Upper lobe of left lung (tissue), 6 donors: ENCODE results near the gene IL17RD. TPM values are rescaled to one million over a fixed set of nuclear protein-coding genes. Genes with fewer than 3 reads are reported as not detected.
A peak's percentile ranks its signal among the peaks of the same experiment; 100 is the strongest.

Experiments
- ATAC-seq, 2 donors: fragments of 200-7000 bp; cut with Tn5 transposase; one replicate each; pipeline ENCODE4 v1.9.1; 2022; ENCODE audit warnings: mild to moderate bottlenecking in 2 of 2, moderate library complexity in 2 of 2; ENCODE audit not compliant: low FRiP score in 2 of 2
- DNase-seq, 2 donors: peaks; one replicate each; pipeline ENCODE4 v3.0.0-alpha.2; 2019 to 2020
- H3K27ac ChIP-seq, 4 donors: fragments of 200-600 bp; sonication (generic); one replicate each; pipeline ENCODE4 v1.5.1; 2016 to 2019
- H3K27me3 ChIP-seq, 4 donors: fragments of 200-600 bp; sonication (generic); one replicate each; pipeline ENCODE4 v1.5.1; 2017 to 2019
- H3K36me3 ChIP-seq, 4 donors: fragments of 200-600 bp; sonication (generic); one replicate each; pipeline ENCODE4 v1.5.1; 2016 to 2019
- H3K4me1 ChIP-seq, 4 donors: fragments of 200-600 bp; sonication (generic); one replicate each; pipeline ENCODE4 v1.5.1; 2018 to 2019
- H3K4me3 ChIP-seq, 4 donors: fragments of 200-600 bp; sonication (generic); one replicate each; pipeline ENCODE4 v1.5.1; 2017 to 2019; ENCODE audit warnings: mild to moderate bottlenecking in 2 of 4, moderate library complexity in 1 of 4
- H3K9me3 ChIP-seq, 4 donors: fragments of 200-600 bp; sonication (generic); one replicate each; pipeline ENCODE4 v1.5.1; 2018 to 2019
- EP300 ChIP-seq, 4 donors: sonication (generic); formaldehyde crosslinking; IDR thresholded peaks; one replicate each; pipeline ENCODE4 v1.5.1; 2017; ENCODE audit warnings: antibody characterized with exemption in 4 of 4, control low read depth in 2 of 4
- POLR2A ChIP-seq, 4 donors: fragments of 450-650 bp; IDR thresholded peaks; one replicate each; pipeline ENCODE4 v1.5.1; 2016 to 2017; ENCODE audit warnings: antibody characterized with exemption in 4 of 4, mild to moderate bottlenecking in 2 of 4
- POLR2AphosphoS5 ChIP-seq, 2 donors: sonication (generic); formaldehyde crosslinking; IDR thresholded peaks; one replicate each; pipeline ENCODE4 v1.5.1; 2017; ENCODE audit warnings: antibody characterized with exemption in 2 of 2
- WGBS, 2 donors: methylation state at CpG; one replicate each; pipeline ENCODE4 v1.1.5; 2017 to 2018; 5-methylcytosine and 5-hydroxymethylcytosine counted together
- total RNA-seq, 6 donors: library from RNA; depleted of rRNA in 4 of 6; stranded (reverse); fragments of >200 nt in 4 of 6; gene quantifications; one replicate each; pipeline versions ENCODE4 v1.1.0 to v1.2.1, GENCODE V29; 2016 to 2021
- TF ChIP-seq, protein P1 (sequence below), 6 experiments: fragments of 450-650 bp in 4 of 6; fragments of 200-600 bp in 2 of 6; sonication (generic) in 2 of 6; IDR thresholded peaks; one replicate each; pipeline ENCODE4 v1.5.1; 2016 to 2019; ENCODE audit warnings: antibody characterized with exemption in 6 of 6
- donor health status: DM: no; HTN: no; CAD: no; lungs with moderate emphysema.
- donor health status: DM: no; HTN: yes; CAD: no; lungs with severe emphysema.

Gene IL17RD
- total RNA-seq, 6 donors from 2014 or later = under 0.01 to 2.7 (median 0.49) TPM

GRCh38 chr3:57094575-57094974 lies 70.6 kb downstream of the IL17RD start:
- no peak for TF ChIP-seq EP300 (IDR thresholded peaks at IDR 0.05)
- no peak for TF ChIP-seq POLR2A (IDR thresholded peaks at IDR 0.05)
- TF ChIP-seq, protein P1, sequence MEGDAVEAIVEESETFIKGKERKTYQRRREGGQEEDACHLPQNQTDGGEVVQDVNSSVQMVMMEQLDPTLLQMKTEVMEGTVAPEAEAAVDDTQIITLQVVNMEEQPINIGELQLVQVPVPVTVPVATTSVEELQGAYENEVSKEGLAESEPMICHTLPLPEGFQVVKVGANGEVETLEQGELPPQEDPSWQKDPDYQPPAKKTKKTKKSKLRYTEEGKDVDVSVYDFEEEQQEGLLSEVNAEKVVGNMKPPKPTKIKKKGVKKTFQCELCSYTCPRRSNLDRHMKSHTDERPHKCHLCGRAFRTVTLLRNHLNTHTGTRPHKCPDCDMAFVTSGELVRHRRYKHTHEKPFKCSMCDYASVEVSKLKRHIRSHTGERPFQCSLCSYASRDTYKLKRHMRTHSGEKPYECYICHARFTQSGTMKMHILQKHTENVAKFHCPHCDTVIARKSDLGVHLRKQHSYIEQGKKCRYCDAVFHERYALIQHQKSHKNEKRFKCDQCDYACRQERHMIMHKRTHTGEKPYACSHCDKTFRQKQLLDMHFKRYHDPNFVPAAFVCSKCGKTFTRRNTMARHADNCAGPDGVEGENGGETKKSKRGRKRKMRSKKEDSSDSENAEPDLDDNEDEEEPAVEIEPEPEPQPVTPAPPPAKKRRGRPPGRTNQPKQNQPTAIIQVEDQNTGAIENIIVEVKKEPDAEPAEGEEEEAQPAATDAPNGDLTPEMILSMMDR (IDR thresholded peaks at IDR 0.05) = no peak
- no peak for TF ChIP-seq POLR2AphosphoS5 (IDR thresholded peaks at IDR 0.05)
- no peak for ATAC-seq
- H3K9me3 ChIP-seq = no peaks in the 10 kb centered on the region
- no peaks in the 10 kb centered on the region for H3K27me3 ChIP-seq
- no peak overlapping the region for H3K27ac ChIP-seq
- H3K36me3 ChIP-seq = no peaks in the 10 kb centered on the region
- WGBS, 2 donors = 78 to 83% methylated on average over 4 of the region's 4 CpGs
- DNase-seq = no peak
- no peak overlapping the region for H3K4me3 ChIP-seq
- H3K4me1 ChIP-seq = no peaks in the 10 kb centered on the region

- TF ChIP-seq, protein P1 (IDR thresholded peaks at IDR 0.05) = no peak
- TF ChIP-seq POLR2AphosphoS5 (IDR thresholded peaks at IDR 0.05) (no peak), EP300 (IDR thresholded peaks at IDR 0.05) (no peak)
- no peak for DNase-seq
- Histone ChIP-seq H3K36me3 (no peaks in the 10 kb centered on the region), H3K9me3 (no peaks in the 10 kb centered on the region), H3K4me3 (no peak overlapping the region), H3K27ac (no peak overlapping the region), H3K27me3 (no peaks in the 10 kb centered on the region), H3K4me1 (no peaks in the 10 kb centered on the region)
- 68 to 74% methylated on average over 6 of the region's 6 CpGs for WGBS, 2 donors
- peak in 1 of 2 donors; percentile 20 for ATAC-seq
These were observed 71.1 kb downstream of the IL17RD start for GRCh38 chr3:57093971-57094535.

- no peaks in the 10 kb centered on the region for H3K9me3 ChIP-seq
- no peaks in the 10 kb centered on the region for H3K4me1 ChIP-seq
- TF ChIP-seq POLR2A (IDR thresholded peaks at IDR 0.05) (no peak), POLR2AphosphoS5 (IDR thresholded peaks at IDR 0.05) (no peak), EP300 (IDR thresholded peaks at IDR 0.05) (no peak)
- H3K27ac ChIP-seq = no peak overlapping the region
- no peak for ATAC-seq
- no peak overlapping the region for H3K4me3 ChIP-seq
- H3K27me3 ChIP-seq = no peaks in the 10 kb centered on the region
- no peaks in the 10 kb centered on the region for H3K36me3 ChIP-seq
- DNase-seq = no peak
These were observed 71.7 kb downstream of the IL17RD start for GRCh38 chr3:57093489-57093888.

- peak in 1 of 2 donors; percentile 68 for ATAC-seq
- Histone ChIP-seq H3K27ac (no peak overlapping the region), H3K9me3 (no peaks in the 10 kb centered on the region), H3K36me3 (no peaks in the 10 kb centered on the region), H3K4me3 (no peak overlapping the region), H3K27me3 (no peaks in the 10 kb centered on the region), H3K4me1 (no peaks in the 10 kb centered on the region)
- no peak for DNase-seq
- no peak for TF ChIP-seq POLR2AphosphoS5 (IDR thresholded peaks at IDR 0.05)
- TF ChIP-seq, protein P1 (IDR thresholded peaks at IDR 0.05) = no peak
- no peak for TF ChIP-seq POLR2A (IDR thresholded peaks at IDR 0.05)
- TF ChIP-seq EP300 (IDR thresholded peaks at IDR 0.05) = no peak
- 80 to 81% methylated on average over 3 of the region's 3 CpGs for WGBS, 2 donors
These were observed 73.5 kb downstream of the IL17RD start for GRCh38 chr3:57091521-57092273.

- Histone ChIP-seq H3K4me3 (no peak overlapping the region), H3K27ac (no peak overlapping the region), H3K4me1 (no peaks in the 10 kb centered on the region), H3K9me3 (no peaks in the 10 kb centered on the region), H3K27me3 (no peaks in the 10 kb centered on the region), H3K36me3 (no peaks in the 10 kb centered on the region)
- DNase-seq = no peak
- WGBS, 2 donors = 77 to 96% methylated on average over 3 to 4 of the region's 4 CpGs
- ATAC-seq = no peak
- TF ChIP-seq, protein P1 (IDR thresholded peaks at IDR 0.05) = no peak
- TF ChIP-seq EP300 (IDR thresholded peaks at IDR 0.05) (no peak), POLR2AphosphoS5 (IDR thresholded peaks at IDR 0.05) (no peak), POLR2A (IDR thresholded peaks at IDR 0.05) (no peak)
These were observed 76.1 kb downstream of the IL17RD start for GRCh38 chr3:57089043-57089442.
